Adipose tissue (tissue), 3 donors: ENCODE data around the gene PRKCB. TPM values are rescaled to one million over a fixed set of nuclear protein-coding genes. Genes with fewer than 3 reads are reported as not detected.

Experiments
- H3K27ac ChIP-seq: one replicate; pipeline ENCODE4 v1.5.1; 2013; ENCODE audit warnings: low read depth, low read length
- WGBS, 3 donors: extraction: QIAGEN DNeasy Blood & Tissue Kit; methylation state at CpG; one replicate each; pipeline ENCODE4 v1.1.7; 2013; 5-methylcytosine and 5-hydroxymethylcytosine counted together
- polyA plus RNA-seq, 3 donors: library from polyadenylated mRNA; stranded (reverse); fragments of 200-250 nt; gene quantifications; one replicate each; pipeline ENCODE4 v1.2.3, GENCODE V29; 2013
- donor health status: healthy with polysubstance abuse.
- donor health status: Bipolar disorder and iron deficiency.
- donor health status: healthy.

Gene PRKCB
- polyA plus RNA-seq, 3 donors, result 0.67 to 4.5 (median 3.1) TPM

DNA sequence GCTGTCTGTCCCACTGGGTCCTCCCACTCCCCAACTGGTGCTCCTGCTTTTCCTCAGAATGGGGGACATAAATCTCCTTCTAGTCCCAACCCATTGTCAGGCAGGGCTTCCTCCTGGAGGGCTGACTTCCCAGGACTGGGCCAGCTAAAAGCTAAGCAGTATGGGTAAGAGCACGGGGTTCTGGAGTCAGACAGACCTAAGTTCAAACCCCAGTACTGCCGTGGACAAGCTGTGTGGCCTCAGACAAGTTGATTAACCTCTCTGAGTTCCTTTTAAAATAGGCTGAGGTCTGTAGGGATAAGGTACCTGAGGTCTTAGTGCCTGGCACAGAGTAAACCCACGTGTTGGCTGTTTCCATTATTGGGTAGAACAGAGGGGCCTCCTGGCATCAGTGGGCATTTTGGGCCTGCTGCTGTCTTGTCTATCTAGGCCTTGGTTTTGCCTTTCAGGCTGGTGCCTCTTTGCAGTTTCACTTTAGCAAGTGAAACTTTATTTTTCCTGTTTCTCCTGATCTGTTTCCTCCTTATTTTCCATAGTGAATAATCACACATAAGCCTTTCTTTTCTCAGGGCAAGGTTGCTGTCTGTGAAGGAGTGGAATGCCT lies 114.6 kb downstream of the PRKCB start:
- H3K27ac ChIP-seq, result no peak overlapping the region
- 28 to 43% (median 40%) methylated on average over 3 of the region's 3 CpGs for WGBS, 3 donors

DNA sequence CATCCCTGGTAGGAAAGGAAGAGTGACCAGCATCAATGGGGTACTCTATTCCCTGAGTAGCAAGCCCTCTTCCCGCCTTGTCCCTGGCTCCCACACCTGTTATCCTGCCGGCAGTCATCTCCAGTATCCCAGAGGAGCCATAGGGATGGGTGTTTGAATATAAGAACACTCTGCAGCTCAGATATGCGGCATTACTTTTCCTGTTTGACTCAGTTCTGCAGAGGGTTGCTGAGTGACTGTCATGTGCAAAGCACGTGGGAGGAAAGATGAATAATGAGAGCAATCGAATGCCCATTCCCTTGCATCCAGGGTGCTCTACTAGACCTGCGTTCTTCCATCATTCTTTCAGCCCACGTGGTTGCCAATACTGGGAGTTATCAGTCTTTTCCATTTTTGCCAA lies 115.1 kb downstream of the PRKCB start:
- no peak overlapping the region for H3K27ac ChIP-seq
- 38 to 49% (median 38%) methylated on average over 7 of the region's 7 CpGs for WGBS, 3 donors

DNA sequence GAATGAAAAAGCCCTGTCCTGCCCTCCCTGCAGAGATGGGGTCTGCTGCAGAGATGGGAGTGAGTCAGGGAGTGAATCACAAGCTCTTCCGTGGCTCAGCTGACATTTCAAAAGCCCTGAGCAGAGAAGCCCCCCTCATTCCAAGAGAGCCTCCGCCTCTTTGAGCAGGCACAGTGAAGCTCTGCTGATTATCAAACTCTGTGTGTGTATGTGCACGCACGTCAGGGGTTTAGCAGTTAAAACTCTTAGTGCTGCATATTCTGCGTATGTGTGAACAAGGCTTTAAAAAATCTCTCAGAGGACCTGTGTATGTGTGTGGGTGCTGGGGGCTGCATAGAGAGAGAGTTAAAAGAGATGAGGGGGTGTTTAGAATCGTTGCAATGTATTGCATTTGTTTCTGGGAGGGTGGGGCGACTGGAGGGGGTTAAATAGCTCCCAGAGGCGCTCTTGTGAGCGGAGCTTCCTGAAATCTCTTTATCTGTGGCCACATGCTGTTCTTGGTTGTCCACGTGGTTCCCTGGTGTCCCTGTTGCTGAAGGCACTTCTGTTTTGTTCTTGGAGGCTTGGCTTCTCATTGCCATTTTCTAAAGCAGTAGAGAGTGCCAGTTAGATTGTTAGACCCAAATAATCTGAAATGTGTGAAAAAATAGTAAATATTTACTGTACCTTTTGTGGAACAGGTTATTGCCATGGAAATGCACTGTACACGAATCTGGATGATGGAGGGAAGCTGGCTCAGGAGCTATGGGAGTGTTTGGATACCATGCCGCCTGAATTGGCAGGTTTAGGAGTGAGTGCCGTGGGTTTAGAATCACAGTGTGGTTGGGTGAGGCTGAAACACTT lies 116.6 kb downstream of the PRKCB start:
- WGBS, 3 donors, result 12 to 14% (median 12%) methylated on average over 13 of the region's 13 CpGs
- no peak overlapping the region for H3K27ac ChIP-seq

DNA sequence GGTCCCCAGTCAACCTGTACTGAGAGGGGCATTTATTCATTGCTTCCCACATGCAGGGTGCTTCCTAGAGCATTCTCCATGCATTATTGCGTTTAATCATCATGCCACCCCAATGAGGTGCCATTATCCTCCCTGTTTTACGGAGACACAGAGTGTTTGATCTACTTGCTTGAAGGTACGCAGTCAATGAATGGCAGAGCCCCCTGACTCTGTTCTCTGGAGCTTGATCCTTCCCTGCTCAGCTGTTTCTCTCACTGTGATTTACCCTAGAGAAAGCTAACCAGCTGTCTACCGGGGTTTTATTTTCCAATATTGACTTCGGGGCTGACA lies 117.2 kb downstream of the PRKCB start:
- 69 to 84% (median 83%) methylated on average over 5 of the region's 5 CpGs for WGBS, 3 donors
- H3K27ac ChIP-seq, result no peak overlapping the region

DNA sequence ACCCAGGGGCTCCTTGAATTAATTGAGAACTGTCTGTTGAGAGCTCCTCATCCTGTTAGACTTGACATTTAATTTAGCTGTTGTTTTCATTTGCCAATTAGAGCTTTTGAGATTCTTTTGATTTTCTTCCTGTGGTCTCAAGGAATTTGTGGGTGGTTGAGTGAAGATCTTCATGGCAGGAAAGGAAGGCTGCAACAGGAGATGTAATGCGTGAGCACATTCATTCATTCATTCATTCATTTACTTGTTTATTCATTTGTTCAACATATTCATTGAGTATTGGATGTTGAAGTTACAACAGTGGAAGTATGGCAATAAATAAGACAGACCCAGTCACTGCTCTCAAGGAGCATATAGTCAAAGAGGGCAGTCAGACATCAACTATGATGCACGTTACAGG lies 117.7 kb downstream of the PRKCB start:
- WGBS, 3 donors, result 76 to 84% (median 79%) methylated on average over 2 of the region's 2 CpGs

DNA sequence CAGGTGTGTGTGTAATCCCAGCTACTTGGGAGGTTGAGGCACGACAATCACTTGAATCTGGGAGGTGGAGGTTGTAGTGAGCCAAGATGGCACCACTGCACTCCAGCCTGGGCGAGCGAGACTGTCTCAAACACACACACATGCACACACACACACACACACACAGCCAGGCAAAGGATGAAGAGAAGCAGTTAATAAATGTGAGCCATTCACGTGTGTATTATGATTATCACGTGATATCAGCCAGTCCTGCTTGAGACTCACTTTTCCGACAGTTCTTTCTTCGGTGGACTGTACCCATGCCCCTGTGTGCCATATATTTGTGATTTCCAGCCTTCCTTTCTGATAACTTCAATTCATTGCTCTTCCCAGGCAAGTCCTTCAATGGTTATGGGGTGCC lies 119.3 kb downstream of the PRKCB start:
- 68 to 77% (median 71%) methylated on average over 7 of the region's 7 CpGs for WGBS, 3 donors
- H3K27ac ChIP-seq, result no peak overlapping the region

More for the DNA sequence above, 117.7 kb downstream of the PRKCB start:
- H3K27ac ChIP-seq, result no peak overlapping the region

DNA sequence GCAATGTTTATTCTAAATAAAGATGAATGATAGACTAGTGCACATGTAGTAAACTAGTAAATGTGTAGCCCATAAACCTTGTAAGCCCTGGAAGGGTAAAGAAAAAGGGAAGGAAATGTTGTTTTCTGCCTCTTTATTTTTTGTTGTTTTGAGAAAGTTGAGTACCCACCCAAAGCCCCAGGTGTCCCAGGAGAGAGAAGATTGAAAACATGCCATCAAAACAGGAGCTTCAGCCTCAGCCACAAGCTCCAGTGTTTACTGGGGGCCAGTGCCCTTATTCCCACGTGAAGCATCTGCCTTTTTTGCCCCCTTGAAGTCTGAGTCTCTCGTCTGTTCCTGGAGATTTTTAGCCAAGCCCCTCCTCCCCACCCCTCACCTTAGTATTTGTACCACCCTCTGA lies 121.5 kb downstream of the PRKCB start:
- WGBS, 3 donors, result 40 to 52% (median 45%) methylated on average over 2 of the region's 2 CpGs

DNA sequence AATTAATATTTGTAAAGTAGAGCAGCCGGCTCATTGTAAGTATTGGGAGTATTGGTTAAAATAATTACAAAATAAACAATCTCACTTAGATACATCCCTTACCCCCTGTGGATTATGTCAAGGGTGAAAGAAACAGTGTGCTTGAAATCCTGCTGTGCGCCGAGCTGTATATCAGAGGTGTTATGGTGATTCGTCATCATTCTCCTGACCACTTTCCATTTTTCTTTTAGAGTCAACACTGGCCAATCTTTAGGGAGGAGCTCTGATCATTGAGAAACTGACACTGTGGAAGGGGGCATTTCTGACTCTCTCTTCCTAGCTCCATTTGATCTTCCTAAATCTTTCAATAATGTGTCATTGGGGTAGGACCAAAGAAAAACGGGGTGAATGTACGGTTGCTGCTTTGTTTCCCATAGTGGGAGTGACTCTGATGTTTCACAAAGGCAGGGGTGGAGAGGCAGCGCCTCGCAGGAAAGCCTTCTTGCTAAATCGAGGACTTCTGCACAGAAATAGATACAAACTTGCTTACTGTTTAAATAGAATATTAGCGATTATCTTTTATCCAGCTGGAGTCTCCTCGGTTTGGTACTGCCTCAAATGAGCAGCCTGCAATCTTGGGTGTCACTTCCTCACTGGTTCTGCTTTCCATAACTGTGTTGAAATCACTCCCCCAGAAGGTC lies 123.4 kb downstream of the PRKCB start:
- no peak overlapping the region for H3K27ac ChIP-seq
- WGBS, 3 donors, result 52 to 72% (median 53%) methylated on average over 11 of the region's 11 CpGs

More for the DNA sequence above, 121.5 kb downstream of the PRKCB start:
- no peak overlapping the region for H3K27ac ChIP-seq

DNA sequence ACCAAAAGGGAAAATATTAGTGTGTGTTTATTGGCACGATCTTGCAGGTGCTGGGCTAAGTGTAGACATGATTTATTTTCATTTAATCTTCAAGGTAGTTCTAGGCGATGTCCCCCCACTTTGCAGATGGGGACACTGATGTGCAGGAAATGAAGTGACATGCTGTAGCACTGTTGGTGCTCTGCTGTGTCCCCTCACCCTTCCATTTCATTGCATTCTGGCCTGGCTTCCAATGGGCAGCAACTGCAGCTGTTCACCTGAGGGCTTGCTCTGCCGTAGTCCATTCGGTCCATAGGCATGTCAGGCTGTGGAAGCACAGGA lies 123.9 kb downstream of the PRKCB start:
- WGBS, 3 donors, result 47 to 62% (median 57%) methylated on average over 4 of the region's 4 CpGs
- H3K27ac ChIP-seq, result no peak overlapping the region

DNA sequence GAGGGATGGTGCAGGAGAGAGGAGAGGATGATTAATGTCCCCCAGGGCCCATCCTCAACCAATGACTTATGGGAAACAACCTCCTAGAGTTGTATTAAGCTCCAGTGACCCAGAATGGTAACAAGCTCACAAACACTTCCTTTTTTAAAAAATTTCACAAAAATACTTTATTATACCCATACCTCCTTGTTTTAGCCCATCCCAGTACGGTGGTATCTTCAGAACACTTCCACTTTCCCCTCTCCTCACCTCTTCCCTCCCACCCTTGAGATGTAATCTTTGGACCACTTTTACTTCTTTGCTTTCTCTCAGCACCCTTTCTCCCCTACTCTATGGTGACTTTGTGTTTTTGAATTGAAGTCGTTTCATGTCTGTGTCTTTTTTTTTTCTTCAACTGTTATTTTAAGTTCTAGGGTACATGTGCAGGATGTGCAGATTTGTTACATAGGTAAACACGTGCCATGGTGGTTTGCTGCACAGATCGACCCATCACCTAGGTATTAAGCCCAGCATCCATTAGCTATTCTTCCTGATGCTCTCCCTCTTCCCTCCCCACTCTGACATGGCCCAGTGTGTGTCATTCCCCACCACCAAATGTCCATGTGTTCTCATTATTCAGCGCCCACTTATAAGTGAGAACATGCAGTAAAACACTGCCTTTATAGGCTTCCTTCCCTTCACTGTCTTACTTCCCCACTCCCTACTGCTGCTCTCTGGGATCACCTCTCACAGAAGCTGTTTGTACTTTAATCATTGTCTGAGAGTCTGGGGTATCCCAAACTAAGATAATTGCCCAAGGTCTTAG lies 124.5 kb downstream of the PRKCB start:
- H3K27ac ChIP-seq, result no peak overlapping the region
- 48 to 57% (median 54%) methylated on average over 5 of the region's 5 CpGs for WGBS, 3 donors

DNA sequence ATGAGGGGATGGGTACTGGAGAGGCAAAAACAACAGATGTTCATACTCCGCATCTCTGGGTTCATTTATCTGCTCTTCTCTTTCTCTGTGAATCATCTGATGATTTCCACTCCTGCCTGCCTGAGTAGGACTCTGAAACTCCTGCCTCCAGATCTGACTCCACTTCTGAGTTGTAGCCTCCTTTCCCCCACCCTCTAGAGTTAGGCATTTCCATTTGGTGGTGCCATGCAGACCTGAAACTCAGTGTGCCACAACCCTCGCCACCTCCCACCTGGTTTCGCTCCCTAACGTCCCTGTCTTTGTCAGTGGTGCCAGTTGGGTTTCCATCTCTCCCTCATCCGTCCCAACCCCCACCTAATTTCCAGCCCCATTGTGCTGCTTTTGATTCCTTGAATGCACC lies 126.2 kb downstream of the PRKCB start:
- H3K27ac ChIP-seq, result no peak overlapping the region
- 80 to 87% (median 84%) methylated on average over 5 of the region's 5 CpGs for WGBS, 3 donors

DNA sequence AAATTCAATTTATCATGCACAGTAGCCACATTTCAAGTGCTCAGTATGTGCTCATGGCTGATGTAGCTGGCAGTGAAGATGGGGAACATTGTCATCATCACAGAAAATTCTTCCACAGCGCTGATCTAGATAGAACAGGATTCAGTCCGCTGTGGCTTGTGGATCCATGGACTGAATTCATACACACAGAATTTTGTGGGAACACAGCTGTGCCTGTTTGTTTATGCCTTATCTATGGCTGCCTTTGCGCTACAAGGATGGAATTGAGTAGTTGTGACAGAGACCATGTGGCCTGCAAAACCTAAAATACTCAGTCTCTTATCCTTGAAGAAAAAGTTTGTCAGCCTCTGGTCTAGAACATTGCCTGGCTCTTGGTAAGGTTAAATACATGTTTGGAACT lies 128.4 kb downstream of the PRKCB start:
- no peak overlapping the region for H3K27ac ChIP-seq
- WGBS, 3 donors, result 86 to 91% (median 91%) methylated on average over 3 of the region's 3 CpGs

DNA sequence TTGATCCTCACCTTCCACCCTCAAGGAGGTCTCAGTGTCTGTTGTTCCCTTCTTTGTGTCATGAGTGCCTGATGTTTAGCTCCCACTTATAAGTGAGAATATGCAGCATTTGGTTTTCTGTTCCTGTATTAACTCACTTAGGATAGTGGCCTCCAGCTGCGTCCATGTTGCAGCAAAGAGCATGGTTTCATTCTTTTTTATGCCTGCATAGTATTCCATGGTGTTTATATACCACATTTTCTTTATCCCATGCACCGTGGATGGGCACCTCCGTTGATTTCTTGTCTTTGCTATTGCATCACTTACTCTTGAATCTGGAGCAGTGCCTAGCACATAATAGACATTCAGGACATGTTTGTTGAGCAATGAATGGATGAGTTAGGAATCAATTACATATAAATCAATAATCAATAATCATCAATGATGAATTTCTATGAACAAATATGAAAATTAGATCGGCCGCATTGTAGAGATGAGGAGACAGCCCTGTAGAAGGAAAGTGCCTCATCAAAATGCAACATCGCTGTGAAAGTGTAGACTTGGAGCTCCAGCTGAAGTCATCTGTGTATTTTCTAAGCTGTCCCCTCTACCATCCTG lies 129.5 kb downstream of the PRKCB start:
- H3K27ac ChIP-seq, result no peak overlapping the region
- WGBS, 3 donors, result 77 to 93% (median 86%) methylated on average over 6 of the region's 6 CpGs

DNA sequence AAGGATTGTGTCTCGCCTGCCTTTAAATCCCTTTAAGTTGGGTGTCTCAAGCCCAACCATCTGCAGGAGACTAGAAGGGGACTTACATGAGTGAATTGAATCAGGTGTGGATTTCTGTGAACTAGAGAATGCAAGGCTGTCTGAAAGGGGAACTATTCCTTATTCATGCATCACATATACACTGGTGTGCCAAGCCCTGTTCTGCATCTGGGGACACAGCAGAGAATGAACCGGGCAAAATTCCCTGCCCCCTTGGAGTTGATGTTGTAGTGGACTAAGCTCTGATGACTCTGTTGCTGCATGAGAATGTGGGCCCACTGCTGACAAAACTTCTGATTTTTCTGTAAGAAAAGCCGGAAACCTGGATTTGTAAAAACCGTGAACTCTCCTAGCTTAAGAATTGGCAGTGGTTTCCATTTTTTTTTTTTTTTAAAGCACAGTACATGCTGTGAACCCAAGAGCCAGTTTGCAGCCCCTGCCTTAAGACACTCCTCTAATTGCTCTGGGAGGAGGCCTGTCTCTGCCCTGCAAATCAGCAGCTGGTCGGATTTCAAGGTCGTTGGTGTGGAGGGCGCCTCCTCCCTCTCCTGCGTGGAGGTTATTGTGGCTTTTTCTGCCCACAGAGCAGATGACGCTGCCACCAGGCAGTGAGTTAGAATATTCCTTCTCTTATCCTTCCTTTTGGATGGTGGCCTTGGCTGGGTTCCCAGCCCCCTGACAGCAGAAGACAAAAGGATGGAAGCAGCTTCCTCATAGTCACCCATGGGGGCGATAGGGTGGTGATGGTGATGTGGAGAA lies 131.0 kb downstream of the PRKCB start:
- no peak overlapping the region for H3K27ac ChIP-seq
- 25 to 32% (median 27%) methylated on average over 10 of the region's 10 CpGs for WGBS, 3 donors

DNA sequence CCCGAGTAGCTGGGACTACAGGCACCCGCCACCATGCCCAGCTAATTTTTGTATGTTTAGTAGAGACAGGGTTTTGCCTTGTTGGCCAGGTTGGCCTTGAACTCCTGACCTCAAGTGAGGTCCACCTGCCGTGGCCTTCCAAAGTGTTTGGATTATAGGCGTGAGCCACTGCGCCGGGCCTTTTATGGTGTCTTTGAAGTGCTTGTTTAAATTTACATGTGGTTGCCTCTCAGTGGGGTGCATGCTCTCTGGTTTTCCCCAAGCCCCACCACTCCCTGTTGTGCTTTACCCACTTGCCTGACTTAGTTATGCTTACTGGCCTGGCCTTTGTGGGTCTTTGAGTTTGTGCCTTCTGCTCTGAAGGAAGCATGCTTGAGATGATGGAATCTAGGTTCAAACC lies 132.0 kb downstream of the PRKCB start:
- no peak overlapping the region for H3K27ac ChIP-seq
- 75 to 84% (median 84%) methylated on average over 6 of the region's 6 CpGs for WGBS, 3 donors

DNA sequence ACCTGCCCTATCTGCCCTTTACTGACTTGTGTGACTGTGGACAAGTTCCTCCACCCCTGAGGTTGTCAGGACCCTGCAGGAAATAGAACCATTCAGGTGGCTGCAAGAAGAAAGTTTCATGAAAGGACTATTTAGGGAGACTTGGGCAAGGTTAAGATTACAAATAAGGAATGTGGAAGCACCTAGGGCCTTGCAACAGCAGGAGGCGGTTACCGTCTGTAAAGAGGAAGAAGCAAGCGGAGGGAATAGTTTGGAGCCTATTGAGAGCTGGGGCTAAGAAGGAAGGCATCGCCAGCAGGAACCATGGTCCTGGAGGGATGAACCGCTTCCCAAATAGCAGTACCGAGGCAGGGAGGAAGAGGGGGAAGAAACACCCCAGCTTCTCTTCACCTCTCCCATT lies 132.4 kb downstream of the PRKCB start:
- 57 to 77% (median 59%) methylated on average over 6 of the region's 6 CpGs for WGBS, 3 donors
- H3K27ac ChIP-seq, result no peak overlapping the region

DNA sequence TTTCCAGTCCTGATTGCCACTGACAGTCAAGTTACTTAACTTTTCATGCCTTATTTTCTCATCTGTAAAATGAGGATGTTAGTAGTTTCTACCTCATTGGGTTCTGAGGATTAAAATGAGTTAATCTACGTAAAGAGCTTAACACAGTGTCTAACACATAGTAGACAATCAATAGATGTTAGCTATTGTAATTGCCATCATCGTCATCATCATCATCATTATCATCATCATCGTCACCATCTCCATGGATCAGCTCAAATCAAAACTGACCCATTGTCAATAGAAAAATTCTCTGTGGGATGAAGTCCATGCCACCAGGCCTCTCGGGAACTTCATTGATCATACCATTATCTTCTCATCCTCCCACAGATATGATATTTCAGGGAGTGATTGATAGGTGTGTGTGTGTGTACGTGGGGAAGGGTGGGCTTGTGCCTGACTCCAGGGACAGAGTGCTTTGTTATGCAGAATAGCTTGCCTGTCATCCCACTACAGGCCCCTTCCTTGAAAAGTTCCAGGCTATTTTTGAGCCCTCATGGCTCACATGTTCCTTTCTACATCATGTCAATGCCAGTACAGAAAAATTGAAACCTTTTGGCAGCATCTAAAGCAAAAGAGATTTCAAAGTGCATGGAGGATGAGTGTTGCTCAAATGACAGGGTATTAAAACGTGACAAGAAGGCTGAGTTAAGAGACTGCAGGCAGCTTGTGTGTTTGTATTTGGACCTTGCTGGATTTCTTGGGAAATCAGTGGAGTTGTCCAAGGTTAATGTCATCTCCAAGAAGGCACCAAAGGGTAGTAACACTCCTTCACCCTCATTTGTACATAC lies 133.9 kb downstream of the PRKCB start:
- no peak overlapping the region for H3K27ac ChIP-seq
- WGBS, 3 donors, result 50 to 78% (median 74%) methylated on average over 6 of the region's 6 CpGs
